ENCODE data around the gene GSAP. TPM values are rescaled to one million over a fixed set of nuclear protein-coding genes. Genes with fewer than 3 reads are reported as not detected.

Gene GSAP
- total RNA-seq, 1 donor = 3.5 TPM

- DNase-seq (ENCODE audit: low read depth) = no peak
- no peak for TF ChIP-seq CTCF (IDR thresholded peaks at IDR 0.05; ENCODE audit: insufficient read depth, low read length)
- H3K4me3 ChIP-seq (ENCODE audit: low read depth, low read length) = no peak overlapping the region
Measured at GRCh38 chr7:77265666-77266065, 150.5 kb downstream of the GSAP start.

GRCh38 chr7:77262316-77262715, 153.8 kb downstream of the GSAP start:
- DNase-seq (ENCODE audit: low read depth) = no peak
- no peak for TF ChIP-seq CTCF (IDR thresholded peaks at IDR 0.05; ENCODE audit: insufficient read depth, low read length)
- H3K4me3 ChIP-seq (ENCODE audit: low read depth, low read length) = no peak overlapping the region

Other genes with a start within 250 kb of the GSAP start
- 39.3 and 64.4 TPM in 2 replicates for gene FGL2, start 216.5 kb downstream of the GSAP start, total RNA-seq (ENCODE audit: low replicate concordance)
- 46.9 and 54.0 TPM in 2 replicates for gene PTPN12, start 120.9 kb upstream of the GSAP start, total RNA-seq (ENCODE audit: low replicate concordance)

All from fibroblast of the aortic adventitia (primary cell).